Skeletal muscle tissue (tissue), 4 donors: ENCODE measurements around the gene PDLIM7. TPM values are rescaled to one million over a fixed set of nuclear protein-coding genes. Genes with fewer than 3 reads are reported as not detected.

Experiments
- H3K27ac ChIP-seq: one replicate; pipeline ENCODE4 v1.7.0; 2013; ENCODE audit warnings: mild to moderate bottlenecking, low read depth, low read length, inconsistent platforms
- H3K27me3 ChIP-seq, 3 donors: one replicate each; pipeline ENCODE4 v1.7.0; 2013; ENCODE audit warnings: low read length in 3 of 3; ENCODE audit not compliant: control insufficient read depth in 3 of 3, insufficient read depth in 3 of 3
- H3K36me3 ChIP-seq, 3 donors: one replicate each; pipeline ENCODE4 v1.7.0; 2013; ENCODE audit warnings: low read length in 3 of 3; ENCODE audit not compliant: control insufficient read depth in 3 of 3, insufficient read depth in 3 of 3
- H3K4me1 ChIP-seq, 3 donors: one replicate each; pipeline ENCODE4 v1.7.0; 2013; ENCODE audit warnings: low read length in 3 of 3, mild to moderate bottlenecking in 3 of 3; ENCODE audit not compliant: control insufficient read depth in 3 of 3, insufficient read depth in 3 of 3
- H3K4me3 ChIP-seq, 3 donors: one replicate each; pipeline ENCODE4 v1.7.0; 2013; ENCODE audit warnings: low read length in 3 of 3
- H3K9ac ChIP-seq, 3 donors: one replicate each; pipeline ENCODE4 v1.7.0; 2013; ENCODE audit warnings: low read length in 3 of 3, mild to moderate bottlenecking in 3 of 3, moderate library complexity in 2 of 3, low read depth in 1 of 3
- H3K9me3 ChIP-seq, 3 donors: one replicate each; pipeline ENCODE4 v1.7.0; 2013; ENCODE audit warnings: low read length in 3 of 3; ENCODE audit not compliant: control insufficient read depth in 3 of 3
- total RNA-seq: library from RNA; depleted of rRNA; stranded (reverse); fragments of >200 nt; gene quantifications from one replicate; pipeline ENCODE4 v1.2.3, GENCODE V29; 2014
- donor health status: Osteomylitis.

The PDLIM7 gene
- total RNA-seq, 1 donor from 2014 or later, result 44.9 TPM

DNA sequence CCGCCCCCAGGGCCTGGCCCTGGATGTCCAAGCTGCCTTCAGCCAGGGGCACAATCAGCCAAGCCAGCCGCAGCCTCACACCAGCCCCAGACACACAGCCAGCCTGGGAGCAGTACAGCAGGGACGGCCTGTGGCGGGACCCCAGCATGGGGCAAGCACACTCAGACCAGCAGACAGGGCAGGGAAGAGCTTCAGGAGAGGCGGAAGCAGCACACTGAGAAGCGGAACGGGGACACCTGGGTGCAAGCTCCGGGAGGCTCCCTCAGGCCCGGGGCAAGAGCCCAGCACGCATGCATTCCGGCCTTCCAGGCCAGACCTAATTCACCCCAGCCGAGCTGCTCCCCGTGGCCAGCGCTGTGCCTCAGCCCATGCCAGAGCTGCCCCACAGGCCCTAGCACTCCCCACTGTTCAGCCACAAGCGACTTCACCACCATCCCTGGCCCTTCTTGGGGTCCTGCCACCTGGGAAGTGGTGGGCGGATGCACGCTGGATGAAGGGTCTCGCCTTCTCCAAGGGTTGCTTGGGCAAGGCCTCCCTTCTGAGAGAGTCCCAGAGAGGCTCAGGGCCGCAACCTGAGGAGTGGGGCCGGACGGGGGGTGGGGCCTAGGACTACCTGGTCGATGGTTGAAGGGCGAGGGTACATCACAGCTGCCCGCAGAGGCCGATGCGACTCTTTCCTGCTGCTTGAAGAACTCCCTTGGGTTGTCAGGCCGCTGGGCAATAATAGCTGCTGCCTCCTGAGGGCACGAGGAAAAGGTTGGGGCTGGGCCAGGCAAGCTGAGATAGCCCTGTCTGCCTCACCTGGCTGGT, 37.4 kb downstream of the PDLIM7 start:
- Histone ChIP-seq H3K4me1 (peaks cover 14 to 22% (median 16%) of the 10 kb centered on the region in 3 donors), H3K4me3 (no peak overlapping the region), H3K9ac (no peak overlapping the region), H3K36me3 (peaks cover 0 to 6% (median 6%) of the 10 kb centered on the region in 3 donors), H3K9me3 (no peaks in the 10 kb centered on the region), H3K27me3 (no peaks in the 10 kb centered on the region), H3K27ac (no peak overlapping the region)

- Histone ChIP-seq H3K36me3 (peaks cover 0 to 6% (median 6%) of the 10 kb centered on the region in 3 donors), H3K9ac (no peak overlapping the region), H3K4me3 (no peak overlapping the region), H3K9me3 (no peaks in the 10 kb centered on the region), H3K4me1 (peaks cover 16 to 25% (median 19%) of the 10 kb centered on the region in 3 donors), H3K27ac (no peak overlapping the region), H3K27me3 (no peaks in the 10 kb centered on the region)
Observed at GRCh38 chr5:177459357-177459756, 38.0 kb downstream of the PDLIM7 start.

- Histone ChIP-seq H3K9me3 (no peaks in the 10 kb centered on the region), H3K27me3 (peaks cover 0 to 1% (median 0%) of the 10 kb centered on the region in 3 donors), H3K27ac (no peak overlapping the region), H3K36me3 (peaks cover 0 to 6% (median 6%) of the 10 kb centered on the region in 3 donors), H3K4me3 (no peak overlapping the region), H3K4me1 (peaks cover 20 to 29% (median 23%) of the 10 kb centered on the region in 3 donors), H3K9ac (no peak overlapping the region)
Observed at GRCh38 chr5:177458912-177459350, 38.5 kb downstream of the PDLIM7 start.

- no peak overlapping the region for H3K9ac ChIP-seq
- no peak overlapping the region for H3K4me3 ChIP-seq
- peaks cover 24 to 32% (median 28%) of the 10 kb centered on the region in 3 donors for H3K4me1 ChIP-seq
- no peaks in the 10 kb centered on the region for H3K9me3 ChIP-seq
- H3K36me3 ChIP-seq, result peaks cover 0 to 6% (median 6%) of the 10 kb centered on the region in 3 donors
- no peak overlapping the region for H3K27ac ChIP-seq
- H3K27me3 ChIP-seq, result peaks cover 0 to 9% (median 0%) of the 10 kb centered on the region in 3 donors
Observed at GRCh38 chr5:177457852-177458681, 39.3 kb downstream of the PDLIM7 start.

DNA sequence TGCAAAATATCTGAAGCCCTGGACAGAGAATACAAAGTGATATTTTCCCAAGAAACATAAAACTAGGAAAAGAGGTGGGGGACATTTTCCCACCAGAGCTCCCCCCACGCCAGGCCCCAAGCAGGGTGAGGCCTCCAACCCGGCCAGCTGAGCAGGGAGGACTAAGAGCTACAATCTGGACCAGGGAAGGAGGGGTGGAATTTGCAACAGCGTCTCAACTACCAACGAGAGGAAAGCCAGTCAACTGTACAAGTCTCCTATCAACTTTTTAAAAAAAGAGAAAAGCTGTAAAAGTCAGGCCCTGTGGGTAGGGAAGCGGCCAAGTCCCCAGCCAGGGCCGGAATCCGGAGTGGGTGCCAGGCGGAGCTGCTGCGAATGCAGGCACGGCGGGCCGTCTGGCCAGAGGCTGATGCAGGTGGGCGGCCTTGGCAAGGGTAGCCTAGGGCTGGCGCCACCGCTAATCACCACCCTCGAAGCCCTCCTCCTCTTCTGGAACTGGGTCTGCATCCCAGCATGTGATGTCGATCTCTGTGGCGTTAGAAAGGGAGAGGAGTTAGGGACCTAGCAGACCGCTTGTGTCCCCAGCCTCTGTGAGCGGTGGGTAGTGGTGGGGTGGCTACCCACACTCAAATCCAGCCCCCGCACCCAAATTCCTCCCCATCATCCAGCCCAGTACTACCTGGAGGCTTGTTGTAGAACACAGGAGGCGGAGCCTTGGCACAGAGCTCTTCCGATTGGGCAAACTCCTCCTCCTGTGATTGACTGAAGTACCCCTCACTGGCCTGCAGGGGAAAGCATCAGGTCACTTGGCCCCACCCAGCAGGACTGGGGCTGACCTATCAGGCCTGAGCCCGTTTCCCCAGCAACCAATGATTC, 40.2 kb downstream of the PDLIM7 start:
- Histone ChIP-seq H3K27me3 (peaks cover 0 to 16% (median 8%) of the 10 kb centered on the region in 3 donors), H3K4me1 (peaks cover 24 to 32% (median 26%) of the 10 kb centered on the region in 3 donors), H3K4me3 (no peak overlapping the region), H3K36me3 (peaks cover 0 to 6% (median 6%) of the 10 kb centered on the region in 3 donors), H3K9me3 (no peaks in the 10 kb centered on the region), H3K9ac (peak overlapping the region in 1 of 3 donors; percentile 3), H3K27ac (peak overlapping the region; percentile 12)

DNA sequence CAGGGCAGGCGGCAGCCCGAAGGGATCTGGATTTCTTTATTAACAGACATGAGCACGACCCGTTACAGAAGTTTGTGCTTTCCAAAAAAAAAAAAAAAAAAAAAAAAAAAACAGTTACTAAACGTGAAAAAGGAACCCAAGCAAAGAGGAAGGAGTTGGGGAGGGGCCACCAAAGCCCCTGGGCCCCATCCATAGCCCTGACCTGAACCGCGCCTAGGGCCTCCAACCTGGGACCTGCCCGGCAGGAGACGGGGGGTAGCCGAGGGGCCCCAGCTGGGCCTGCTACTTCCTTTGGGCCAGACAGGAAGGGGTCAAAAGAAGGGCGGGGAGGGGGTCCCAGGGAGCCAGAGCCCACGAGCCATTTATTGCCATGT, 40.8 kb downstream of the PDLIM7 start:
- Histone ChIP-seq H3K9me3 (no peaks in the 10 kb centered on the region), H3K27ac (no peak overlapping the region), H3K4me3 (no peak overlapping the region), H3K27me3 (peaks cover 0 to 22% (median 14%) of the 10 kb centered on the region in 3 donors), H3K4me1 (peaks cover 24 to 32% (median 26%) of the 10 kb centered on the region in 3 donors), H3K36me3 (peaks cover 0 to 6% (median 6%) of the 10 kb centered on the region in 3 donors), H3K9ac (peak overlapping the region in 1 of 3 donors; percentile 3)

DNA sequence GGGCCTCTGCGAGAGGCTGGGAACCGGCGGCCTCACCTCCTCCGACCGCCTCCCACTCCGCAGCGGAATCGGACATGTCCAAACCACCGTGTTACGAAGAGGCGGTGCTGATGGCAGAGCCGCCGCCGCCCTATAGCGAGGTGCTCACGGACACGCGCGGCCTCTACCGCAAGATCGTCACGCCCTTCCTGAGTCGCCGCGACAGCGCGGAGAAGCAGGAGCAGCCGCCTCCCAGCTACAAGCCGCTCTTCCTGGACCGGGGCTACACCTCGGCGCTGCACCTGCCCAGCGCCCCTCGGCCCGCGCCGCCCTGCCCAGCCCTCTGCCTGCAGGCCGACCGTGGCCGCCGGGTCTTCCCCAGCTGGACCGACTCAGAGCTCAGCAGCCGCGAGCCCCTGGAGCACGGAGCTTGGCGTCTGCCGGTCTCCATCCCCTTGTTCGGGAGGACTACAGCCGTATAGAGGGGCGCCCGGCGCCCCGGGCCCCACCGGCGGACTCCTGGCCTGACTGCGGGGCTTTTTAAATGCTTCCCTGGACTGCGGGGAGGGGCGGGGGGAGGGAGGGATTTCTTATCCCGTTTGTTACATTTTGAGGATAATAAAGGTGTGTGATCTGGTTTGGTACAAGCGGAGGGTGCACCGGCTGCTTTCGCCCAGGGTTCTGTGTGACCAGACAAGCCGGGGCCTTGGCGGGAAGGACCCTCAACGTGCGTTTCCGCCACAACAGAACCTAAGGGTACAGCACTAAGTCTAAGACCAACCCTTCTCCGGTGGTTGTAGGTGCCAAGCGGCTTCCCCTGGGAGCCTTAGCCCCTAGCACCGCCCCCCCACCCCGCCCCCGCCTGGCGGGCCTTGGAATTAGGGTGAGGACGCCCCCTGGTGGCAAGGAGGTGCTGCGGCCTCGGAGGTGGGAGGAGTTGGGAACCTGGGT, 41.5 kb downstream of the PDLIM7 start:
- Histone ChIP-seq H3K4me1 (peaks cover 24 to 32% (median 25%) of the 10 kb centered on the region in 3 donors), H3K27ac (no peak overlapping the region)

DNA sequence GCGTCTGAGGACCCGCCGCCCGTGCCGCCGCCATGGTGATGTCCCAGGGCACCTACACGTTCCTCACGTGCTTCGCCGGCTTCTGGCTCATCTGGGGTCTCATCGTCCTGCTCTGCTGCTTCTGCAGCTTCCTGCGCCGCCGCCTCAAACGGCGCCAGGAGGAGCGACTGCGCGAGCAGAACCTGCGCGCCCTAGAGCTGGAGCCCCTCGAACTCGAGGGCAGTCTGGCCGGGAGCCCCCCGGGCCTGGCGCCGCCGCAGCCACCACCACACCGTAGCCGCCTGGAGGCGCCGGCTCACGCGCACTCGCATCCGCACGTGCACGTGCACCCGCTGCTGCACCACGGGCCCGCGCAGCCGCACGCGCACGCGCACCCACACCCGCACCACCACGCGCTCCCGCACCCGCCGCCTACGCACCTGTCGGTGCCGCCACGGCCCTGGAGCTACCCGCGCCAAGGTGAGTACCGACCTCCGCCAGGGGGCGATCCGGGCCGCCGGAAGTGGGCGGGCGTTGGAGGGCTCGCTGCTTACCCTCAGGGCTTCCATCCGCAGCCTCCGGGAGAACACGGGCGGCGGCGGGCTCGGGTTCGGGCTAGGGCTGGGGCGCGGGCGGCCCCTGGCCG, 42.3 kb downstream of the PDLIM7 start:
- Histone ChIP-seq H3K4me1 (peaks cover 24 to 32% (median 25%) of the 10 kb centered on the region in 3 donors), H3K9me3 (no peaks in the 10 kb centered on the region), H3K9ac (peak overlapping the region; percentile 20 to 73 (median 65)), H3K36me3 (peaks cover 0 to 6% (median 4%) of the 10 kb centered on the region in 3 donors), H3K27ac (no peak overlapping the region), H3K27me3 (peaks cover 0 to 32% (median 23%) of the 10 kb centered on the region in 3 donors), H3K4me3 (peak overlapping the region; percentile 61 to 81 (median 65))

More for the DNA sequence above, 41.5 kb downstream of the PDLIM7 start:
- peaks cover 0 to 6% (median 6%) of the 10 kb centered on the region in 3 donors for H3K36me3 ChIP-seq
- peaks cover 0 to 25% (median 16%) of the 10 kb centered on the region in 3 donors for H3K27me3 ChIP-seq
- H3K9me3 ChIP-seq, result no peaks in the 10 kb centered on the region
- peak overlapping the region; percentile 51 to 73 (median 65) for H3K9ac ChIP-seq
- peak overlapping the region; percentile 61 to 81 (median 65) for H3K4me3 ChIP-seq
